OCI-LY7 (cell line): ENCODE measurements around the gene CHCHD6. TPM values are rescaled to one million over a fixed set of nuclear protein-coding genes. Genes with fewer than 3 reads are reported as not detected.

Source experiments
- BruUV-seq: library from RNA; stranded (reverse); fragments of 400-500 nt; replicated peaks from 2 replicates; lab custom pipeline; 2021; lab: Mats Ljungman, UMichigan
- CTCF ChIA-PET: fragments of 300-600 bp; sonication (Branson Sonifier 250); formaldehyde crosslinking; loops from one replicate; lab custom pipeline; 2022; ENCODE audit warnings: antibody characterized with exemption; ENCODE audit not compliant: unreplicated experiment; lab: Charles Lee
- POLR2A ChIA-PET: fragments of 300-600 bp; sonication (Branson Sonifier 250); formaldehyde crosslinking; loops from one replicate; lab custom pipeline; 2022; ENCODE audit warnings: antibody characterized with exemption; lab: Charles Lee
- DNase-seq: peaks from one replicate; pipeline ENCODE4 v3.0.0-alpha.2; 2015; ENCODE audit warnings: low spot score
- H2AFZ ChIP-seq: fragments of 200-600 bp; sonication (generic), shearing (Covaris generic); 2 replicates; pipeline ENCODE4 v1.6.1; 2014; ENCODE audit warnings: mild to moderate bottlenecking, antibody characterized with exemption, low read length, moderate library complexity
- H3K27ac ChIP-seq: fragments of 200-600 bp; sonication (generic); 2 replicates; pipeline ENCODE4 v1.5.1; 2014; ENCODE audit warnings: mixed run types, low read depth, mild to moderate bottlenecking, moderate library complexity, low read length, inconsistent platforms; ENCODE audit not compliant: poor library complexity, severe bottlenecking
- H3K36me3 ChIP-seq: fragments of 200-600 bp; sonication (generic); 2 replicates; pipeline ENCODE4 v1.6.1; 2014; ENCODE audit warnings: mild to moderate bottlenecking, antibody characterized with exemption, low read length, moderate library complexity, mixed read lengths; ENCODE audit not compliant: insufficient read depth
- H3K4me1 ChIP-seq: fragments of 200-600 bp; sonication (generic); 2 replicates; pipeline ENCODE4 v1.5.1; 2014; ENCODE audit warnings: mild to moderate bottlenecking, low read length; ENCODE audit not compliant: insufficient read depth, poor library complexity, severe bottlenecking
- H3K4me2 ChIP-seq: fragments of 200-600 bp; sonication (generic); 2 replicates; pipeline ENCODE4 v1.6.1; 2014; ENCODE audit warnings: mild to moderate bottlenecking, low read length
- H3K4me3 ChIP-seq: fragments of 200-600 bp; sonication (generic); 2 replicates; pipeline ENCODE4 v1.5.1; 2014; ENCODE audit warnings: mild to moderate bottlenecking, low read depth, low read length; ENCODE audit not compliant: poor library complexity, severe bottlenecking
- H3K79me2 ChIP-seq: fragments of 200-600 bp; sonication (generic); 2 replicates; pipeline ENCODE4 v1.6.1; 2016; ENCODE audit warnings: low read depth, mild to moderate bottlenecking, low read length, moderate library complexity, mixed read lengths; ENCODE audit not compliant: insufficient read depth
- H3K9me2 ChIP-seq: fragments of 200-600 bp; sonication (generic); 2 replicates; pipeline ENCODE4 v1.6.1; 2016; ENCODE audit warnings: mild to moderate bottlenecking, low read length, mixed read lengths; ENCODE audit not compliant: insufficient read depth
- H3K9me3 ChIP-seq: fragments of 200-600 bp; sonication (generic); 2 replicates; pipeline ENCODE4 v1.6.1; 2014; ENCODE audit warnings: mild to moderate bottlenecking, mixed run types, low read length, mixed read lengths
- H4K20me1 ChIP-seq: fragments of 200-600 bp; sonication (generic); 2 replicates; pipeline ENCODE4 v1.6.1; 2014; ENCODE audit warnings: mild to moderate bottlenecking, antibody characterized with exemption, low read length, moderate library complexity, mixed read lengths; ENCODE audit not compliant: insufficient read depth
- CTCF ChIP-seq: fragments of 200-600 bp; sonication (generic); conservative IDR thresholded peaks from 2 replicates; pipeline ENCODE4 v1.5.1; 2014; ENCODE audit warnings: mild to moderate bottlenecking, antibody characterized with exemption, low read length, moderate library complexity, mixed read lengths
- EZH2phosphoT487 ChIP-seq: fragments of 200-600 bp; sonication (generic); IDR thresholded peaks from 2 replicates; pipeline ENCODE4 v1.6.1; 2018; ENCODE audit warnings: low read depth, borderline replicate concordance, mild to moderate bottlenecking, mixed run types, antibody characterized with exemption, low read length, moderate library complexity, mixed read lengths
- intact Hi-C: fragments of 100-400 bp; cut with micrococcal nuclease; formaldehyde crosslinking; loops from one replicate; pipeline ENCODE4 v1.10.0; 2022; ENCODE audit not compliant: unreplicated experiment
- total RNA-seq, 2 experiments: library from RNA; depleted of rRNA in 1 of 2; stranded (reverse); fragments of >200 nt in 1 of 2; shearing (Covaris generic) in 1 of 2; gene quantifications; 2 replicates each; pipeline ENCODE4 v1.2.3, GENCODE V29; 2014 to 2022

The CHCHD6 gene
- total RNA-seq, 2 experiments from 2014 or later = 14.7 to 21.2 TPM

GRCh38 chr3:127003601-127004280 is 299.7 kb downstream of the CHCHD6 start:
- CTCF ChIA-PET = no interaction called here
- Histone ChIP-seq H3K4me2 (no peak overlapping the region), H3K36me3 (no peaks in the 10 kb centered on the region), H3K79me2 (no peaks in the 10 kb centered on the region), H3K9me2 (no peaks in the 10 kb centered on the region), H4K20me1 (no peaks in the 10 kb centered on the region), H3K4me1 (peaks cover 11% of the 10 kb centered on the region), H3K4me3 (no peak overlapping the region), H3K27ac (no peak overlapping the region), H2AFZ (no peak overlapping the region), H3K9me3 (no peaks in the 10 kb centered on the region)
- TF ChIP-seq EZH2phosphoT487 (no peak), CTCF (no peak)
- no TSS peak for BruUV-seq
- no peak for DNase-seq
- POLR2A ChIA-PET = no interaction called here
- intact Hi-C loops = no loop called here

DNA sequence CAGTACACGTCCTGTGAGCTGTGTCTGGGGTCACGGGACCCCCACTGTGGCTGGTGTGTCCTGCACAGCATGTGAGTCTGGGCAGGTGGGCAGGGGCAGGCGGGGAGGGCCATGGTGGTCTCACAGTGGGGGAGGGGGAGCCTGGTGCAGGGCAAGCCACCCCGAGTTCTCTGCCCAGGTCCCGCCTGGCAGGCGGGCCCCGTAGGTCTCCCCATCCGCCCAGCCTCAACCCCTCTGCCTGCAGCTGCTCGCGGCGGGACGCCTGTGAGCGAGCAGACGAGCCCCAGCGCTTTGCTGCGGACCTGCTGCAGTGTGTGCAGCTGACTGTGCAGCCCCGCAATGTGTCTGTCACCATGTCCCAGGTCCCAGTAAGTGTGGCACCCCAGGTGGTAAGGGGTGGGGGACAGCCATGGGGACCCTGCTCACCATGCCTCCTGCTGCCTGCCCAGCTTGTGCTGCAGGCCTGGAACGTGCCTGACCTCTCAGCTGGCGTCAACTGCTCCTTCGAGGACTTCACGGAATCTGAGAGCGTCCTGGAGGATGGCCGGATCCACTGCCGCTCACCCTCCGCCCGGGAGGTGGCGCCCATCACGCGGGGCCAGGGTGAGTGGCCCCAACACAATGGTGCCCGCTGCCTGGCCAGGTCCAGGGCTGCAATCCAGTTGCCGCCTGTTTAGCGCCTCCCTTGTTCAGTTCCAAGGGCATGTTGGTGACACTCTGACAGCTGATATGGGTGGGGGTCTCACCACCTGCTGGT is 300.8 kb downstream of the CHCHD6 start:
- Histone ChIP-seq H3K36me3 (no peaks in the 10 kb centered on the region), H3K27ac (no peak overlapping the region), H3K9me2 (no peaks in the 10 kb centered on the region), H3K79me2 (no peaks in the 10 kb centered on the region), H3K9me3 (no peaks in the 10 kb centered on the region), H3K4me3 (no peak overlapping the region), H2AFZ (no peak overlapping the region), H4K20me1 (no peaks in the 10 kb centered on the region), H3K4me1 (peaks cover 11% of the 10 kb centered on the region), H3K4me2 (no peak overlapping the region)
- intact Hi-C loops = no loop called here
- no TSS peak for BruUV-seq
- POLR2A ChIA-PET = no interaction called here
- TF ChIP-seq CTCF (no peak), EZH2phosphoT487 (no peak)
- CTCF ChIA-PET = no interaction called here
- DNase-seq = no peak

GRCh38 chr3:127005864-127006500 is 301.9 kb downstream of the CHCHD6 start:
- no peak for DNase-seq
- BruUV-seq = no TSS peak
- Histone ChIP-seq H2AFZ (no peak overlapping the region), H3K79me2 (no peaks in the 10 kb centered on the region), H3K36me3 (no peaks in the 10 kb centered on the region), H4K20me1 (no peaks in the 10 kb centered on the region), H3K4me2 (no peak overlapping the region), H3K9me3 (no peaks in the 10 kb centered on the region), H3K9me2 (no peaks in the 10 kb centered on the region), H3K27ac (no peak overlapping the region), H3K4me3 (no peak overlapping the region), H3K4me1 (peaks cover 11% of the 10 kb centered on the region)
- TF ChIP-seq EZH2phosphoT487 (no peak), CTCF (no peak)
- ChIA-PET CTCF (no interaction called here), POLR2A (no interaction called here)
- intact Hi-C loops = no loop called here
